Adrenal gland (tissue), 12 donors: Measurements from ENCODE around the gene CFAP65. TPM values are rescaled to one million over a fixed set of nuclear protein-coding genes. Genes with fewer than 3 reads are reported as not detected.
A peak's percentile ranks its signal among the peaks of the same experiment; 100 is the strongest.

Experiments used
- DNase-seq, 7 donors: peaks; one replicate each; pipeline ENCODE4 v3.0.0-alpha.2; 2019 to 2020
- H3K27ac ChIP-seq, 5 donors: fragments of 200-600 bp; sonication (generic) in 4 of 5; 1 replicate in 3 of 5; 2 replicates in 2 of 5; pipeline versions ENCODE4 v1.5.1 to v1.8.0; 2016 to 2020; ENCODE audit warnings: mild to moderate bottlenecking in 1 of 5
- H3K27me3 ChIP-seq: fragments of 200-600 bp; 2 replicates; pipeline ENCODE4 v1.8.0; 2021
- H3K36me3 ChIP-seq, 2 donors: fragments of 200-600 bp; replicated peaks in 1 of 2; 1 replicate in 1 of 2; 2 replicates in 1 of 2; pipeline versions ENCODE4 v1.5.1 to v1.8.0; 2018 to 2022
- H3K4me1 ChIP-seq, 2 donors: fragments of 200-600 bp; replicated peaks in 1 of 2; 1 replicate in 1 of 2; 2 replicates in 1 of 2; pipeline versions ENCODE4 v1.5.1 to v1.8.0; 2018 to 2021
- H3K4me3 ChIP-seq, 4 donors: fragments of 200-600 bp; sonication (generic) in 3 of 4; one replicate each; pipeline ENCODE4 v1.5.1; 2016 to 2018
- H3K9me3 ChIP-seq, 3 donors: fragments of 200-600 bp; sonication (generic) in 1 of 3; replicated peaks in 1 of 3; 1 replicate in 2 of 3; 2 replicates in 1 of 3; pipeline versions ENCODE4 v1.5.1 to v1.8.0; 2016 to 2021
- POLR2A ChIP-seq, 2 donors: fragments of 450-650 bp; IDR thresholded peaks; one replicate each; pipeline ENCODE4 v1.6.1; 2017; ENCODE audit warnings: antibody characterized with exemption in 2 of 2, mild to moderate bottlenecking in 2 of 2, moderate library complexity in 1 of 2
- WGBS, 4 donors: extraction: QIAGEN DNeasy Blood & Tissue Kit in 2 of 4; methylation state at CpG; one replicate each; pipeline versions ENCODE4 v1.1.5 to v1.1.7; 2013 to 2017; 5-methylcytosine and 5-hydroxymethylcytosine counted together
- intact Hi-C, 2 donors: fragments of 100-400 bp; cut with DNase I; formaldehyde crosslinking; loops; one replicate each; pipeline versions ENCODE4 v1.14.1 to v1.15.0; 2022 to 2023
- polyA plus RNA-seq, 3 donors: library from polyadenylated mRNA; stranded (reverse); fragments of 200-250 nt in 2 of 3; fragments of 350-450 nt in 1 of 3; fragmentation: Illumina TruSeq in 1 of 3; extraction: RNeasy Lipid Tissue Mini Kit (QIAGEN cat#74804) in 1 of 3; gene quantifications; one replicate each; pipeline ENCODE4 v1.2.3, GENCODE V29; 2013 to 2014
- total RNA-seq, 9 donors: library from RNA; depleted of rRNA in 4 of 9; stranded (reverse); fragments of >200 nt in 4 of 9; fragments of 120-200 nt in 1 of 9; fragmentation: NEBNext Ultra II Directional in 1 of 9; extraction: Animal tissue kit (Norgen Biotek cat#: 25700) in 1 of 9; gene quantifications; one replicate each; pipeline versions ENCODE4 v1.1.0 to v1.2.4, GENCODE V29; 2013 to 2023
- TF ChIP-seq, protein P1 (sequence below), 6 experiments: fragments of 450-650 bp in 4 of 6; fragments of 200-600 bp in 2 of 6; sonication (generic) in 1 of 6; IDR thresholded peaks; 1 replicate in 5 of 6; 2 replicates in 1 of 6; pipeline versions ENCODE4 v1.5.1 to v1.8.0; 2016 to 2021; ENCODE audit warnings: antibody characterized with exemption in 6 of 6, mild to moderate bottlenecking in 2 of 6, moderate library complexity in 1 of 6
- donor health status: healthy with polysubstance abuse.
- donor health status: Bipolar disorder and iron deficiency.
- donor health status: DM: yes; HTN: yes; CAD: no.
- donor health status: DM: no; HTN: no; CAD: no.
- donor health status: DM: no; HTN: no; CAD: no.
- donor health status: DM: yes; HTN: yes; CAD: no.

The CFAP65 gene
- total and polyA plus RNA-seq, 12 donors = 0.04 to 0.16 (median 0.06) TPM; not detected in 7

GRCh38 chr2:218964041-218964771 is 77.1 kb downstream of the CFAP65 start:
- peak in 1 of 2 donors; percentile 10 for TF ChIP-seq POLR2A (IDR thresholded peaks at IDR 0.05)
- TF ChIP-seq, protein P1, sequence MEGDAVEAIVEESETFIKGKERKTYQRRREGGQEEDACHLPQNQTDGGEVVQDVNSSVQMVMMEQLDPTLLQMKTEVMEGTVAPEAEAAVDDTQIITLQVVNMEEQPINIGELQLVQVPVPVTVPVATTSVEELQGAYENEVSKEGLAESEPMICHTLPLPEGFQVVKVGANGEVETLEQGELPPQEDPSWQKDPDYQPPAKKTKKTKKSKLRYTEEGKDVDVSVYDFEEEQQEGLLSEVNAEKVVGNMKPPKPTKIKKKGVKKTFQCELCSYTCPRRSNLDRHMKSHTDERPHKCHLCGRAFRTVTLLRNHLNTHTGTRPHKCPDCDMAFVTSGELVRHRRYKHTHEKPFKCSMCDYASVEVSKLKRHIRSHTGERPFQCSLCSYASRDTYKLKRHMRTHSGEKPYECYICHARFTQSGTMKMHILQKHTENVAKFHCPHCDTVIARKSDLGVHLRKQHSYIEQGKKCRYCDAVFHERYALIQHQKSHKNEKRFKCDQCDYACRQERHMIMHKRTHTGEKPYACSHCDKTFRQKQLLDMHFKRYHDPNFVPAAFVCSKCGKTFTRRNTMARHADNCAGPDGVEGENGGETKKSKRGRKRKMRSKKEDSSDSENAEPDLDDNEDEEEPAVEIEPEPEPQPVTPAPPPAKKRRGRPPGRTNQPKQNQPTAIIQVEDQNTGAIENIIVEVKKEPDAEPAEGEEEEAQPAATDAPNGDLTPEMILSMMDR (IDR thresholded peaks at IDR 0.05) = no peak
- H3K27me3 ChIP-seq = peaks cover 59% of the 10 kb centered on the region

GRCh38 chr2:218963601-218964000 is 77.7 kb downstream of the CFAP65 start:
- no peaks in the 10 kb centered on the region for H3K36me3 ChIP-seq
- H3K27ac ChIP-seq = peak overlapping the region in 1 of 5 donors; percentile 70
- 7 to 16% (median 11%) methylated on average over 5 of the region's 5 CpGs for WGBS, 4 donors
- peaks cover 65% of the 10 kb centered on the region for H3K27me3 ChIP-seq
- no peak for TF ChIP-seq POLR2A (IDR thresholded peaks at IDR 0.05)
- TF ChIP-seq, protein P1 (IDR thresholded peaks at IDR 0.05) = no peak
- DNase-seq = no peak
- H3K4me3 ChIP-seq = no peak overlapping the region
- intact Hi-C loops = no loop called here
- H3K4me1 ChIP-seq = peaks cover 0 to 4% of the 10 kb centered on the region in 2 donors
- H3K9me3 ChIP-seq = no peaks in the 10 kb centered on the region

More at GRCh38 chr2:218964041-218964771, 77.1 kb downstream of the CFAP65 start:
- intact Hi-C loops = no loop called here
- H3K36me3 ChIP-seq = no peaks in the 10 kb centered on the region
- peak in 1 of 7 donors; percentile 83 for DNase-seq
- H3K9me3 ChIP-seq = no peaks in the 10 kb centered on the region
- H3K4me3 ChIP-seq = no peak overlapping the region
- H3K4me1 ChIP-seq = peaks cover 0 to 4% of the 10 kb centered on the region in 2 donors
- 29 to 40% (median 37%) methylated on average over 5 of the region's 5 CpGs for WGBS, 4 donors
- H3K27ac ChIP-seq = peak overlapping the region in 1 of 5 donors; percentile 70

DNA sequence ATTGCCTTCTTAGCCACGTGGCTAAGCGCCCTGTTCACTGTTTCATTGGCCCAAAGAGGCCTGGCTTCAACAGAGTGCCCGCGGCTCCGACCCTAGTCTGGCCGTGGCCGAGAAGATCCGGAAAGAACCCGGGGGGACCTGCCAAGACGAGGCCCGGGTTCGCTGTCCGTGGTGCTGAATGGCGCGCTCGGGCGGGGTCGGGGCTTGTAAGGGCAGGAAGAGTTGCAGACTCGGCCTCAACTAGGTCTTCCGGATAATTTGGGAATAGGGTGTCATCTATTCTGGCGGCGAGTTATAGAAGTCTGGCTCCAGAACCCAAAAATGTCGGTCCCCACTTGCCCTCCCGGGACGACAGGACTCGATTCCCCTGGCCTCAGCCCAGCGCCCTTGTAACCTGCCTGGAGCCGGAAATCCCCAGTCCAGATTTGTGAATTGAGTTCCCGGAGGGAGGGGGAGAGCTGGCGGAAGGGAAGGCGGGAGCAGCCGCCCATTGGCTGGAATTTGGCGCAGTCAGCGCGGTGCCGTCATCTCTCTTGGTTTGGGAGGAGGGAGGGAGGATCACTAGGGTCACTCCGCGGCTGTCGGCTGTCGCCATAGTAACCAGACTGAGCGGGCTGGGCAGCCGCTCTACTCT is 78.3 kb downstream of the CFAP65 start:
- WGBS, 4 donors = 1 to 3% (median 2%) methylated on average over 9 to 42 of the region's 42 CpGs
- peak; percentile 62 to 93 (median 69) for DNase-seq
- Histone ChIP-seq H3K27me3 (peaks cover 65% of the 10 kb centered on the region), H3K4me1 (peaks cover 0 to 4% of the 10 kb centered on the region in 2 donors), H3K4me3 (no peak overlapping the region), H3K27ac (peak overlapping the region in 1 of 5 donors; percentile 76), H3K9me3 (no peaks in the 10 kb centered on the region), H3K36me3 (no peaks in the 10 kb centered on the region)
- intact Hi-C loops = no loop called here
- TF ChIP-seq, protein P1 (IDR thresholded peaks at IDR 0.05) = no peak
- no peak for TF ChIP-seq POLR2A (IDR thresholded peaks at IDR 0.05)
